ENCODE results near the gene UCK1.

UCK1 gene

DNA sequence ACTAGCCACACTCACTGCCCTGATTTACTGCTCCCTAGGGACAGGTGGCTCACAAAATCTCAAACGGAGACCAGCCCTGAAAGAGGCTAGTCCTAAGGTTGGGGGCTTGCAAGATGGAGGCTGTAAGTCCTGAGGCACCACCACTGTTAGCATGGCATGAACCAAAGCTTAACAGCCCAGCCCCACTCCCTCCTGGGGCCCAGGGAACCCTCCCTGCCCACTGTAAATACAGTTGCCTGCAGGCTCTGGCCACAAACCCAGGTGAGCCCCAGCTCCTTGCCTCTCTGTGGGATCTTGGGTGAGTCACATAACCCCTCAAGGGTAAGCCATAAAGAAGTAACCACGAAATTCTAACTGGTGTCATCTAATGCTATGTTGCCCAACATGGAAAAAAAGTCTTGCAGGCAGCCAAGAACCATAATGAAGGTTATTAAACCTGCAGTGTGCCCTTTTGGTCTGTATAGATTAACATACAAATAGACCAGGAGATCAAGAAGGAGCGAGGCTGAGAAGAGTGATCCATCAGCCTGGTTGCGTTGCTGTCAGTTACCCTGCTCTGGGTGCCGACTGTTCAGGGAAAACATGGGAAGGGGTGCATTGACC is 30.0 kb downstream of the UCK1 start:
- no peak for DNase-seq
- intact Hi-C loops (cut with DNase I), result no loop called here

DNA sequence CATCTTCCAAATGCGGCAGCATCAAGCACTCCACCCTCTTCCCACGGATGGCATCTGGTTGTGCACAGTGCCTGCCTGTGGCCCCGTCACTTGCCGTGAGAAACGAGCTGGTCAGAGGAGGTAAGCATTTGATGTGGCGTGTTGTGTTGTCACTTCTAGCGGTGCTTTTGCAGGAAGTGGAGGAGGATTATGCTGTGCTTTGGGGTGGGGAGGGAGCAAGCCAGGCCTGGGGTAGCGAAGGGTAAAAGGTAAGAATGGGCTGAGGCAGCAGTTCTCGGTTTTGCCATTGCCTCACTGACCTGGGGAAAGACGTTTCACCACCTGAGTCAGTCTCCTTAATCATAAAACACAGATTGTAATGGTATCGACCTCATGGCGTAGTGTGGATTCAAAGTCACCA is 30.7 kb downstream of the UCK1 start:
- DNase-seq, result peak in 7 of 10 donors; percentile 36 to 92 (median 66)
- intact Hi-C loops (cut with DNase I), result no loop called here

DNA sequence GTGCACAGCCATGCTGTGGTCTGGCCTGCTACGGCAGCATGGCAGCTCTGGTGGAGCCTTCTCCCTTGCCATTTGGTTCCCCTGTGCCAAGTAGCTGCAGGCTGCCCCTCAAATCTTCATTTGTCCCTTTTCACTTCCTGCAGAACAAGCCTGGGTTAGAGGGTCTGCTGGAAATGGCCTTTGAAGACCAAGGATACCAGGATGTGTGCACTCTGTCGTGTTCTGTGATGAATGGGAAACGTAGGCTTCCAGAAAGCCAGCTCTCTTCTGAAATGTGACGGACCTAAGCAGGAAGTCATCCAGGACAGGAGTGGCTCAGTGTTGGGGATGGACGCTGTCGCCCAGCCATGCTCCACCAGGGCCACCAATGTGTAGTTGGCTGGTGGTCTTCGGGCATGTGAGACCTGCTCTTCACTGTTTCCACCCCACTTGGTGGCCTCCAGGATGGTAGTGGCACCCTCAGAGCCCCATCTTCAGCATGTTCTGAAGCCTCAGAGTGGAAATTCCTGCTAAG is 31.8 kb downstream of the UCK1 start:
- intact Hi-C loops (cut with DNase I), result no loop called here

DNA sequence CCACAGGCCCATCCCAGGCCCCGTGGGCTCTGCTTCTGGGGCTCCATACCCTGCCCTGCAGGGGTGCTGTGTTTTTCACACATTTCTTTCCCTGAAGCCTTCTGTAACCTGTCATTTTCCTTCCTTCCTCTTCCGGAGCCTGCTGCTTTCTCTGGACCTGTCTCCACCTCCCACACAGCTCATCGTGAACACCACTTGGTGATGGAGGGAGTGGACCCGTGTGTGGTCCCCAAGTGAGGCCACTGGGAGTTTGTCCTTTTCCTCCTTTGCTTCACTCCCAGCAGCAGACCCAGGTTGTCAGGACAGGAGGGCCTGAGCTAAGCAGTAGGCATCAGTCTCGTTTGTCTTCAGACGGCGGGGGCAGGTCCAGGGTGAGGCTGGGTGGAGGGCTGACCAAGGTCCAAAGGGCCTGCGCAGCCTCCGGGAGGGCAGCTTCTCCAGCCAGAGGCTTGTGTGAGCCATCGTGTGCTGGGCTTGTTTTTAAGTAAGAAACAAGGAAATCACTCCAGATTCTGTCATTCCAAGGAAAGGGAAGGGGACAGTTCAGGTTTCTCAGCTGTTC is 34.1 kb downstream of the UCK1 start:
- intact Hi-C loops (cut with DNase I), result no loop called here
- DNase-seq, result no peak

More for the DNA sequence above, 31.8 kb downstream of the UCK1 start:
- no peak for DNase-seq

DNA sequence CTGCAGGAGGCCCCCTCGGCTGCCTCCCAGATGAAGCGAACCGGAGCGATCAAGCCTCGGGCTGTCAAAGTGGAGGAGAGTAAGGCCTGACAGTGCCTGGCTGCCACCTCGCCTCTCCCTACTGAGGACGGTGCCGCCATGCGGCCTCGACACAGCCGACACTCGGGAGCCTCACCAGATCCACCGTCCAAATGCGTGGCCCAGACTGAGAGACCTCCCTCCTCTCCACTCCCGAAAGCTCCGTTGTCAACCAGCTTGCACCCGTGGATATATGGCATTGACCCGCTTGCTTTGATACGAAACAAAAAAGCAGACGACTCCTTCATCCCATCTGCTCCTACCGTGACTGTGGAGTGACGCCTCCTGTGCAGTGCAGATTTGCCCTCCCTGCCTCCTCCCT is 35.3 kb downstream of the UCK1 start:
- peak in 1 of 10 donors; percentile 65 for DNase-seq
- intact Hi-C loops (cut with DNase I), result no loop called here

DNA sequence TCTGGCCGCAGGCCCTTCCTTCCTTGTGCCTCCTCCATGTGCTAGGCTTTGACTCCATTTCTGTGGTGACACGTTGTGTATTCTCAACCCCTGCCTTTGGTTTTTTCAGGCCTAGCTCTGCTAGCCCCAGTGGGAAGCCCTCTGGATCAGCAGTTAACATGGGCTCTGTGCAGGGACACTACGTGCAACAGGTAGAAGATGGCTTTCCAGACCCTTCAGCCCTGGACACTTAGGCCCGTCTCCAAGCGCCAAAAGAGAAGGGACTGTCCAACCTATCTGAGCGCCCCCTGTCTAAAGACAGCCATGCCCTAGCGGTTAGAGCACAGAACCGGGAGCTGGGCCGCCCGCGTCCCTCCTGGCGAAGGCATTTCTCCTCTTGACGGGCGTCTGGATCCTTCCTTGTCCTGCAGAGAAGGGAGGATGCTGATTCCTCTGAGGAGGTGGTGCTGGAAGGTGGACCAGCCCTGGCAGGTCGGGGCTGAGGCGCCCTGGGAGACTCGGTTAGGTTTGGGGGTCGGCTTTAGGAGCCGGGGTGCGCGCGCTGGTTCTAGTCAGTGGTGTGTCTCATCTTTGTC is 36.7 kb downstream of the UCK1 start:
- DNase-seq, result no peak
- intact Hi-C loops (cut with DNase I), result no loop called here

DNA sequence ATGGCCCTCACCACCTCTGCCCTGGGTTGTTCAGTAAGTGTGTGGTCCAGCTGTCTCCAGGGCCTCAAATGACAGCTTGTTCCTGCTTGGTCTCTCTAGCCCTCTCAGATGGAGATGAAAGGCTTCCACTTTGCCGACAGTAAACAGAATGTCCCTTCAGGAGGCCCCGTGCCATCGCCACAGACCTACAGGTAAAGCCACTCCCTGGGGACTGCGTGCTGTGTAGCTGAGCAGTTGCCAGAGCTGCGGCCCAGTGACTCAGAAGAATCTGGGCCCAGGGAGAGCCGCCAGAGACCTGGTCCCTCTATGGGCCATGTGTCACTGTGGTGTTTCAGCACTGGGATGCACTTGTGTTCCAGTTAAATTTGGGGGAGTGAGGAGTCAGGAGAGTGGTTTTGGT is 39.0 kb downstream of the UCK1 start:
- peak in 1 of 10 donors; percentile 67 for DNase-seq
- intact Hi-C loops (cut with DNase I), result no loop called here

DNA sequence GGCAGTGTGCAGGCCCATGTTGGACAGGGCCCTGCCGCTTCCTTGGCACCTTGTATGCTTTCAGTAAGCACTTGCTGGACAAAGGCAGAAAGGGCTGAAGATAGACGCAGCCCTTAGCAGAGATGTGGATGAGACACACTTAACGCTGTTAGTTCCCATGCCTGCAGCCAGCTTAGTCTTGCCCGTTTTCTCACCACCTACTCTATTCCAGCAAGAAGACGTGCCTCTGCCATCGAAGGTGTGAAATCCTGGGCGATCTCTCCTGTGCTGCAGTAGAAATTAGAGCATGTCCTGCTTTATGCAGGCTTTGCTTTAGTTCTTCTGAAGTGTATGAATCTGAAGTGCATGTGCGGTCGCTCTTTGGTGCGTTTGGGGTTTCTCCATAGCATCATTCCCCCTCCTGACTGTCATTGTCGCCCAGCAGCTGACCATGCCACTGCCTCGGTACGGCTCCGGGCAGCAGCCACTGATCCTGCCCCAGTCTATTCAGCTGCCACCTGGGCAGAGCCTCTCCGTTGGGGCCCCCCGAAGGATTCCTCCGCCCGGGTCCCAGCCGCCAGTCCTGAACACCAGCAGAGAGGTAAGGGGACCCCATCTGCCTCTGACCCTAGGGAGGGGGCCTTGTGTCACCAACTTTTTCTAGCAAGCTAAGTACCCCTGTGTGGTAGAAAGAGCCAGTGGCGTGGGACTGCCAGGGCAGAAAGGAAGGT is 39.9 kb downstream of the UCK1 start:
- intact Hi-C loops (cut with DNase I), result no loop called here
- peak in 5 of 10 donors; percentile 41 to 92 (median 62) for DNase-seq

DNA sequence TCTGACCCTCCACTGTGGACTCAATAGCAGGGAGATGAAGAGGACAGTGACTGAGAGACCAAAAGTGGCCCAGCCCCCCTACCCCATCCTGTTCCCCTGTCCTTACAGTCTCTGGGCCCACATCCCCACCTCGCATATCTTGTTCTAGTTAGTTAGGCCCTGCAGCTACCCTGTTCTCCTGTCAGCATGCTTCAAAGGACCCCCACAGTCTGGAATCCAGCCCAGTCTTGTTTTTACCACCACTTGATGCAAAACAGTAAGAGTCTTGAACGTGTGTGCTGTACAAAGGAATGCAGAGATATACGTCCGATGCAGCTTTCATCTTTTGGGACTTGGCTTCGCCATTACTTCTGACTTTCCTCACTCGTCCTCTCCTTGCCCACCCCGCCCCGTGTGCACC is 40.5 kb downstream of the UCK1 start:
- intact Hi-C loops (cut with DNase I), result no loop called here

DNA sequence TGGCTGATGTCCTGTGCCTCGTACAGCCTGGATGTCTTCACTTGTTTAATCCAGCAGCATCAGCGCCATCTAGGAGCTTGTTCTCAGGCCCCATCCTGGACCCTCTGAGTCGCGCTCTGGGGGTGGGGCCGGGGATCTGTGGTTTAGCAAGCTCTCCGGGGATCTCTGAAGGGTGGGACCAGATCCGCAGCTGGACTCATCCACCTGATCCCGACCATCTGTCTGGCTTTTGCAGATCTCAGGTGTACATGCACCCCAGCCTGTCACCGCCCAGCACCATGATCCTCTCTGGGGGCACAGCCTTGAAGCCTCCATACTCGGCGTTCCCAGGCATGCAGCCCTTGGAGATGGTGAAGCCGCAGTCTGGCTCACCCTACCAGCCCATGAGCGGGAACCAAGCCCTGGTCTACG is 43.4 kb downstream of the UCK1 start:
- peak in 2 of 10 donors; percentile 56 to 76 for DNase-seq
- intact Hi-C loops (cut with DNase I), result no loop called here

More for the DNA sequence above, 40.5 kb downstream of the UCK1 start:
- DNase-seq, result no peak

DNA sequence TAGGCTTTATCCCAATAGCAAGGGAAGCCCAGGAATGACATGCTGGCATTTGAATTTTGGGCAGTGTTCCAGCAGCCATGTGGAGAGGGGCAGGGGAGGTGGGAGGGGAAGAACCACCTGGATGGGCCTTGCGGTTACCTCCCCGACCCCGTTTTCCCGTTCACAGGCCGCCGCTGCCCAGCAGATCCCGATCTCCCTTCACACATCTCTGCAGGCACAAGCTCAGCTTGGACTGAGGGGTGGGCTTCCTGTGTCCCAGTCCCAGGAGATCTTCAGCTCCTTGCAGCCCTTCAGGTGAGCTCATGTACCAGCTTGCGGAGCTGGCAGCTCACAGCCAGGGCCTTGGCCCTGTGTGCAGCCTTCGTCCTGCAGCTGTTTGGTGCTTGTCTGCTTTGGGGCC is 44.1 kb downstream of the UCK1 start:
- peak in 3 of 10 donors; percentile 24 to 47 (median 45) for DNase-seq
- intact Hi-C loops (cut with DNase I), result no loop called here

DNA sequence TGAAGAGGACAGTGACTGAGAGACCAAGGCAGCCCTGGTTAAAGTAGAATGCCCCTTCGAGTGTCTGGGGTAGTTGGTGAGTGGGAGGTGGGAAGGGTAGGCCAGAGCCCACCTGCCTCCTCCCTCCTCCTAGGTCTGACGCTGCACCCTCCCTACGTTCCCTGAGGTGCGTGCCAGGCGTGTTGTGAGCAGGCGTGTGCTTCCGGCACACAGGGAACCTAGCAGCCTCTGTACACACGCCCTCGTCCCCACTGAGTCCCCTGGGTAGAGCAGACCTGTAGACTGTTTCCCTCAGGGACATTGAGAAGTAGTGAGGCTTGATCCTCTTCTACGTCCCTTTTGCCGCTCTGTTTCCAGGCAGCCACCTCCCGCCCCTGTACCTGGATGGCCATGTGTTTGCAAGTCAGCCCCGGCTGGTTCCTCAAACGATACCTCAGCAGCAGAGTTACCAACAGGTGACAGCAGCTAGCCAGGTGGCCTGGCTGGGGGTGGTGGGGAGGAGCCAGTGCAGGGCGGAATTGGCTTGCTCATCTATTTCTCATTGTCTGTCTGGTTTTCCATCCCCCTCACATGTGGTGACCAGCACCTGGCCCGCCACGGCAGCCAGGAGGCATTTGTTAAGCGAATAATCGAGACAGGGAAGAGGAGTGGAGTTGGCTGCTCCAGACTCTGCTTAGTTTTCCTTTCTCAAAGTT is 45.2 kb downstream of the UCK1 start:
- peak in 3 of 10 donors; percentile 64 to 78 (median 78) for DNase-seq
- intact Hi-C loops (cut with DNase I), result no loop called here

DNA sequence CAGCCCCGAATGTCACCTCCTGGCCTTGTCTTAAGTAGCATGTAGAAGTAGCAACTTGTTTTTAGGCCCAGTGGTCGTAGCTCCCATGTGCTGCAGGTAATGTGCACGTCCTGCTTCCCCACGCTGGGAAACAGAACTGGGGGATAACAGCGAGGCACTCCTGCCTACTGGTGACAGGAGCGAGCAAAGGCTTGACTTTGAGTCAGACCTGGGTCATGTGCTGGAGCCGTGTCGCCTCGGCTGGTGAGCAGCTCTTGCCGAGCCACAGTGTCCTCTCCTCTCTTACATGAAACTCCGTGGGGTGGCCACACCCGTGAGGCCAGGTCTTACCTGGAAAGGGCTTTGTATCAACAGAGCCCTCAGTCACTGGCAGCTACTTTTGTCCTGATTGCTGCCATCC is 45.9 kb downstream of the UCK1 start:
- intact Hi-C loops (cut with DNase I), result no loop called here

DNA sequence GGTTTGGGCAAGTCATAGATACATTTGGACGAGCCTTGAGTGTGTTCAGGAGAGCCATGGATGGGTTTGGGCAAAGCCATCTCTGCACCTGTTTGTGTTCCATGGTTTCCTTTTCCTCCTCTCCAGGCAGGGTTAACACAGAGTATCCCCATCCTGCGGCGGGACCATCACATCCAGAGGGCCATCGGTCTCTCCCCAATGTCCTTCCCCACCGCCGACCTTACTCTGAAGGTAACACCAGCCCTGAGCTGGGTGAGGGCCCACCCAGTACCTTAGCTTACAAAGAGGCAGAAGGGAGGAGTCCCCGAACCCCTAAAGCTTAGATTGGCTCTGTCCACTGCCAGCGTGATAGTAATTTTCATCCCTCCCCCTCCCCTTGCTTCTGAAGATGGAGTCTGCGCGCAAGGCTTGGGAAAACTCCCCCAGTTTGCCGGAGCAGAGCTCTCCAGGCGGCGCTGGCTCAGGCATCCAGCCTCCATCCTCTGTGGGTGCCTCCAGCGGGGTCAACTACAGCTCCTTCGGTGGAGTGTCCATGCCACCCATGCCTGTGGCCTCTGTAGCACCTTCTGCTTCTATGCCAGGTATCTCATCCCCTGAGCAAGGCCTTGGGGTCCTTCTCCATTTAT is 46.4 kb downstream of the UCK1 start:
- DNase-seq, result peak in 3 of 10 donors; percentile 27 to 48 (median 39)
- intact Hi-C loops (cut with DNase I), result no loop called here

More for the DNA sequence above, 45.9 kb downstream of the UCK1 start:
- DNase-seq, result peak in 2 of 10 donors; percentile 41 to 50

DNA sequence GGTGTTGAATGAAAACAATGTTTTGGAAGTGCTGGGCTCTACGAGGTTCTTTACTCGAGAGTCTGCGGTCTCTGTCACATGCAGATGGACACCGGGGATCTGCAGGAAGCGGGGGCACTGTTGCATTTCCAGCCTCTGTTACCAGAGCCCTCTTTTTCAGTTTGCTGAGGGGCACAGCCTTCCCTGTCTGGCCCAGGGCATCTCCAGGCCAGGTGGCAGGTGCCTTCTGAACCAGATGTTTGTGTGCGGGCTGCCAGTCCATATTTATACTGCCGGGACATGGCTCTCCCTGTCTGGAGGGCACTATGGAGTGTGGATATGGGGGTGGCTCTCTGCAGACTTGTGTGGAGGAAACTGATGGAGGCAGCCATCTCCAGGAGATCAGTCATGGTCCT is 47.0 kb downstream of the UCK1 start:
- peak in 1 of 10 donors; percentile 14 for DNase-seq
- intact Hi-C loops (cut with DNase I), result no loop called here

DNA sequence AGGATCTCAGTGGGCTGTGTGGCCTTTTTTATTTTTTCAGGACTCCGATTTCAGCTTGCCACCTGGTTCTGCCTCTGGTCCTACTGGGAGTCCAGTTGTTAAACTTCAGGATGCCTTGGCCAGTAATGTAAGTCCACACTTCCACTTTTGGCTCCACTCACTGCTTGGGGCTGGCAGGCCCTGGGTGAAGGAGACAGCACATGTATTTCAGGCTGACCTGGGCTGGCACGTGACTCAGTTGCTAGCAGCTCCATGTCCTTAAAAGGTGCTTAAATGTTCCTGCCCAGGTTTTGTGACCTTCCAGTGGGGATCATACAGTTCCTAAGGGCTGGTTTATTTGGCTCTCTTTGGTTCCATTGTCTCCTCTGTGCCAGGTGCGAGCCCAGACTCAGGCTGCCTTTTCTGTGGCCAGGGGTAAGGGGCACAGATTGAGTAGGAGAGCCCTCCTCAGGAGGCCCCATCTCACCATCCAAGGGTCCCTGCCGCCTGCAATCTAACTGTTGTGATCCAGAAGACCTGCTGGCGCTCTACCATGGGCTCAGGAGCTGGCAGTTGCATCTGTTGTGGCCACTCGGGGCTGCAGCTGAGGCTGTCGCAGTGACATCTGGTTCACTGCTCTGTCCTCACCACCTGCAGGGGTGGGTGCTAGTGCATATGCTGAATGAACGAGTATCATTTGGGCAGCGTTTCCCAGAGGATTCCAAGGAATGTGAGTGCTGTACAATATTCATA is 47.6 kb downstream of the UCK1 start:
- intact Hi-C loops (cut with DNase I), result no loop called here
- DNase-seq, result peak in 3 of 10 donors; percentile 76 to 82 (median 77)

DNA sequence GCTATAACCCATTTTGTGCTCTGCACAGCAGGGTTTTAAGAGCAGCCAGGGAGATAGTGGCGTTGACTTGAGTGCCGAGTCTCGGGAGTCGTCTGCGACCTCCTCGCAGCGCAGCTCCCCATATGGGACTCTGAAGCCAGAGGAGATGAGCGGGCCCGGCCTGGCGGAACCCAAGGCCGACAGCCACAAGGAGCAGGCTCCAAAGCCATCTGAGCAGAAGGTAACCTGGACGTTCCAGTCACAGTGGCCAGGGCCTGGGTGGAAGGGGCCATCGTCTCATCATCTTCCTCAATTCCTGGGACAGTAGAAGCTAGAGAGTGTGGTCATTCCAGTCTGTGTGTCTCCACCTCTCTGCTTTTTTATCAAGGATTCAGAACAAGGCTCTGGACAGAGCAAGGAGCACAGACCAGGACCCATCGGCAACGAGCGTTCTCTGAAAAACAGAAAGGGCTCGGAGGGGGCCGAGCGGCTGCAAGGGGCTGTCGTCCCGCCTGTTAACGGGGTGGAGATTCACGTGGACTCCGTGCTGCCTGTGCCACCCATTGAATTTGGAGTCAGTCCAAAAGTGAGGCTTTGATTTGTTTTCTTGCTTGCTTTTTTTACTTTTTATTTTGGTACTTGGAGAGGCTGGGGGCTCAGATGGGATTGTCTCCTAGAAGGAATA is 48.6 kb downstream of the UCK1 start:
- intact Hi-C loops (cut with DNase I), result no loop called here
- DNase-seq, result peak in 3 of 10 donors; percentile 52 to 64 (median 64)

DNA sequence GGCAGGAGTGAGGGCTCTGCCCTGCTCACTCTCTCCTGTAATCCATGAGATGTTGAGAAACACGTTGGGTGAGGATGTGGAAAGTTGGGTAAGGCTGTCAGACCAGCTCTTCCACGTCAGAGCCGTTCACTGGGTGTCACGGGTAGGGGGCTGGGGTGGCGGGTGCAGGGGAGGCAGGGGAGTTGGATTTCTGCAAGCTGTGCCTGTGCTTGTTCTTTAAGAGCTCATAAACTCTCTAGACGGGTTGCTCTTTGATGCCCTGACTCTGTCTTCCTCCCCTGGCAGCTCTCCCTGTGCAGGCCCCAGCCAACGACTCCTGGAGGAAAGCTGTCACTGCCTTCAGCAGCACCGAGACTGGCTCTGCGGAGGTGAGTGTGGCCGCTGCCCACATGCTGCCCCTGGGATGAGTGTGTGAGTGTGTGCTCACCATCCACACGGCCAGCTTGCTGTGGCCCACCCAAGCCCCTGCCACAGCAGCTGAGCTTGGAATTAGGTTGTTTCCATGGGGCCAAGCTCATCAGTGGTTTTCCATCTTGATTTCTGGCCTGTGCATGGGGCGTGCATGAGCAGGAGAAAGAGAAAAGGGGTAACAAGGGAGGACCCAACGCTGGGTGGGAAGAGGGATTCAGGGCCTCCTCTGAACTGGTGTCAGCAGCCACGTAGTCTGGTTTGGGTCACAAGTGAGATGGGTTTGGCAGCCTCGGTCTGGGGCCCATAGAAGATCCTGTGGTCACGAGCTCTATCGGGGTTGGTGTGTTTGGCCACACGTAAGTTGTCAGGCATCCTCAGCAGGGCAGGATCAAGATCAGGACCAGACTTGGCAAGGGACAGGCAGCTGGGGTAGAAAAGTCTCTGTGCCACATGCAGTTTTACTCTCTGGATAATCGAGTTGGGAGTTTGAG is 49.4 kb downstream of the UCK1 start:
- DNase-seq, result peak in 2 of 10 donors; percentile 29 to 61
- intact Hi-C loops (cut with DNase I), result no loop called here

All from posterior cingulate gyrus (tissue), 11 donors.